ENCODE measurements around the gene LMF2. TPM values are rescaled to one million over a fixed set of nuclear protein-coding genes. Genes with fewer than 3 reads are reported as not detected.

Gene LMF2
- total and polyA plus RNA-seq, 2 of the 8 experiments (the other 6 are each of a cell fraction or from before 2014, with no cell fraction given): 34.3 to 62.9 TPM

- Histone ChIP-seq H3K27me3 (replicated peaks in 1 of 4; ENCODE audit: control insufficient read depth in 3 of 4, extremely low read depth in 1 of 4, insufficient read depth in 3 of 4, low read length in 3 of 4) (peaks cover 43 to 70% (median 60%) of the 10 kb centered on the region in 4 experiments), H4K8ac (ENCODE audit: extremely low read depth, insufficient read depth, low read length) (no peak overlapping the region), H2BK20ac (ENCODE audit: low read length) (no peak overlapping the region), H3K79me2 (ENCODE audit: control insufficient read depth in 1 of 2, insufficient read depth in 2 of 2, low read length in 2 of 2) (no peaks in the 10 kb centered on the region), H2AFZ (ENCODE audit: low read length) (no peak overlapping the region), H3K9ac (replicated peaks in 1 of 4; ENCODE audit: extremely low read depth in 1 of 4, low read depth in 3 of 4, low read length in 3 of 4) (no peak overlapping the region), H3K4me2 (ENCODE audit: insufficient read depth in 1 of 2, low read depth in 2 of 2, low read length in 2 of 2) (no peak overlapping the region), H3K27ac (ENCODE audit: low read depth, low read length) (no peak overlapping the region), H4K5ac (ENCODE audit: insufficient read length, low read depth, low read length) (no peak overlapping the region), H3K4me1 (replicated peaks in 1 of 4; ENCODE audit: control insufficient read depth in 3 of 4, insufficient read depth in 4 of 4, low read length in 3 of 4) (peaks cover 0 to 26% (median 12%) of the 10 kb centered on the region in 4 experiments; a peak in 5 of 7 replicates), H2BK120ac (replicated peaks; ENCODE audit: low read depth, low read length) (no peak overlapping the region), H2BK5ac (ENCODE audit: low read depth, low read length) (no peak overlapping the region), H3K36me3 (ENCODE audit: control insufficient read depth in 2 of 4, insufficient read depth in 4 of 4, low read length in 3 of 4) (peaks cover 0 to 2% (median 0%) of the 10 kb centered on the region in 4 experiments; a peak in 2 of 8 replicates), H3K9me3 (ENCODE audit: insufficient read depth in 2 of 2, low read depth in 1 of 2, low read length in 1 of 2) (no peaks in the 10 kb centered on the region), H3K14ac (ENCODE audit: insufficient read length) (no peak overlapping the region), H3K23ac (ENCODE audit: insufficient read length) (no peak overlapping the region), H3K18ac (ENCODE audit: extremely low read depth, low read length) (no peak overlapping the region), H3K79me1 (ENCODE audit: low read depth, low read length) (no peaks in the 10 kb centered on the region), H2BK12ac (ENCODE audit: low read depth, low read length) (no peak overlapping the region; the same call in 1 of the 2 replicates), H3K56ac (replicated peaks; ENCODE audit: insufficient read length, low read depth, low read length) (no peak overlapping the region), H4K91ac (replicated peaks; ENCODE audit: insufficient read length, low read length) (no peak overlapping the region), H3K23me2 (ENCODE audit: low read depth, low read length) (peaks cover 34% of the 10 kb centered on the region; the same call in 1 of the 2 replicates), H4K20me1 (replicated peaks in 1 of 2; ENCODE audit: control insufficient read depth in 1 of 2, insufficient read depth in 2 of 2, low read length in 2 of 2) (peaks cover 5 to 22% of the 10 kb centered on the region in 2 experiments), H2AK5ac (ENCODE audit: low read depth, low read length) (no peak overlapping the region; the same call in 1 of the 2 replicates), H3K4me3 (ENCODE audit: extremely low read depth in 1 of 4, insufficient read depth in 2 of 4, low read depth in 3 of 4, low read length in 4 of 4) (no peak overlapping the region), H2BK15ac (ENCODE audit: low read length) (no peak overlapping the region), H3K4ac (replicated peaks; ENCODE audit: insufficient read length, low read depth, low read length) (no peak overlapping the region)
- ChIA-PET POLR2A (ENCODE audit: partially characterized antibody) (interaction anchor here (1.0 to 1.5 kb wide), 3 partner anchors 11 to 25 kb away, joined by 3 to 7 read pairs (median 3); partner anchors contain the start of genes LMF2 and NCAPH2), CTCF (ENCODE audit: partially characterized antibody) (interaction anchor here (1.0 to 1.3 kb wide), 2 partner anchors 10 to 76 kb away, joined by 3 read pairs; no protein-coding TSS in a partner anchor)
- WGBS, 2 experiments (ENCODE audit: extremely low coverage in 1 of 2, insufficient coverage in 1 of 2, insufficient read length in 1 of 2, insufficient replicate concordance in 2 of 2, low coverage in 1 of 2, low lambda C conversion rate in 2 of 2, missing lambda C conversion rate in 1 of 2): 78% methylated on average over 15 of the region's 15 CpGs; no CpG with 5 or more reads in 1 of the 2 experiments
- no peak for FAIRE-seq
- peak in 1 of 2 experiments; percentile 59 for DNase-seq (ENCODE audit: low read depth in 1 of 2, low spot score in 2 of 2)
- no peak for TF ChIP-seq NANOG (IDR thresholded peaks at IDR 0.05; ENCODE audit: insufficient read depth, low read depth, low read length, poor library complexity, severe bottlenecking)
- peak; percentile 70 for TF ChIP-seq E2F6 (IDR thresholded peaks at IDR 0.05)
- TF ChIP-seq MAX (IDR thresholded peaks at IDR 0.05): peak; percentile 85
Observed at GRCh38 chr22:50528682-50529415, 21.3 kb upstream of the LMF2 start.

All from H1 (cell line).